CD4-positive, alpha-beta T cell (primary cell): ENCODE measurements around the gene ZMYND11. TPM values are rescaled to one million over a fixed set of nuclear protein-coding genes. Genes with fewer than 3 reads are reported as not detected.

Source experiments
- ATAC-seq: fragments of 200-7000 bp; cut with Tn5 transposase; one replicate; pipeline ENCODE4 v1.10.0; 2022; ENCODE audit warnings: mild to moderate bottlenecking; ENCODE audit not compliant: poor library complexity
- CTCF ChIA-PET: fragments of 350-600 bp; sonication (Branson Sonifier 250); formaldehyde crosslinking; loops from one replicate; lab custom pipeline; 2021; ENCODE audit warnings: antibody characterized with exemption, inconsistent platforms; lab: Charles Lee
- POLR2A ChIA-PET: fragments of 350-600 bp; sonication (Branson Sonifier 250); formaldehyde crosslinking; loops from one replicate; lab custom pipeline; 2021; ENCODE audit warnings: antibody characterized with exemption, inconsistent platforms; lab: Charles Lee
- DNase-seq, 14 experiments: peaks; one replicate each; pipeline ENCODE4 v3.0.0-alpha.2; 2013 to 2020; ENCODE audit warnings: mixed read lengths in 2 of 14
- H3K27ac ChIP-seq, 2 donors: one replicate each; pipeline versions ENCODE4 v1.5.1 to v1.7.0; 2013; ENCODE audit warnings: low read length in 2 of 2, low read depth in 1 of 2, mild to moderate bottlenecking in 1 of 2
- H3K27me3 ChIP-seq, 2 experiments: 1 replicate in 1 of 2; 2 replicates in 1 of 2; pipeline versions ENCODE4 v1.6.1 to v1.7.0; 2013; ENCODE audit warnings: low read length in 2 of 2, control low read depth in 1 of 2, mild to moderate bottlenecking in 1 of 2, moderate library complexity in 1 of 2; ENCODE audit not compliant: insufficient read depth in 2 of 2, control insufficient read depth in 1 of 2
- H3K36me3 ChIP-seq: one replicate; pipeline ENCODE4 v1.6.1; 2013; ENCODE audit warnings: low read length, control low read depth; ENCODE audit not compliant: insufficient read depth
- H3K4me1 ChIP-seq: one replicate; pipeline ENCODE4 v1.6.1; 2013; ENCODE audit warnings: low read length, control low read depth; ENCODE audit not compliant: insufficient read depth
- H3K4me3 ChIP-seq: one replicate; pipeline ENCODE4 v1.5.1; 2013; ENCODE audit warnings: mild to moderate bottlenecking, low read length, moderate library complexity
- H3K9me3 ChIP-seq, 2 experiments: 1 replicate in 1 of 2; 2 replicates in 1 of 2; pipeline versions ENCODE4 v1.6.1 to v1.7.0; 2013; ENCODE audit warnings: low read length in 2 of 2, mild to moderate bottlenecking in 2 of 2, control low read depth in 1 of 2, moderate library complexity in 1 of 2; ENCODE audit not compliant: control insufficient read depth in 1 of 2, insufficient read depth in 1 of 2
- H3K27ac Mint-ChIP-seq: one replicate; pipeline ENCODE4 v1.8.0; 2020; ENCODE audit warnings: mixed read lengths
- H3K27me3 Mint-ChIP-seq: one replicate; pipeline ENCODE4 v1.8.0; 2021; ENCODE audit warnings: mixed read lengths
- H3K36me3 Mint-ChIP-seq: one replicate; pipeline ENCODE4 v1.8.0; 2021; ENCODE audit warnings: low read depth, mixed read lengths
- H3K4me1 Mint-ChIP-seq: one replicate; pipeline ENCODE4 v1.8.0; 2021; ENCODE audit warnings: low read depth, mixed read lengths
- H3K4me3 Mint-ChIP-seq: one replicate; pipeline ENCODE4 v1.8.0; 2020; ENCODE audit warnings: mild to moderate bottlenecking, mixed read lengths
- H3K9me3 Mint-ChIP-seq: one replicate; pipeline ENCODE4 v1.8.0; 2020; ENCODE audit warnings: mixed read lengths
- CTCF ChIP-seq: fragments of 200-600 bp; IDR thresholded peaks from one replicate; pipeline ENCODE4 v1.8.0; 2022; ENCODE audit warnings: antibody characterized with exemption, mild to moderate bottlenecking
- intact Hi-C, 2 experiments: fragments of 100-400 bp; cut with DNase I in 1 of 2; cut with micrococcal nuclease in 1 of 2; formaldehyde crosslinking; loops; one replicate each; pipeline versions ENCODE4 v1.15.1 to v1.9.0; 2023 to 2025; cut with DNase I, micrococcal nuclease
- total RNA-seq, 174 experiments: library from RNA in 2 of 174; stranded (reverse) in 2 of 174; gene quantifications; one replicate each; pipeline ENCODE4 v1.2.3 and lab custom pipeline; 2021 to 2026

ZMYND11 gene
- total RNA-seq, 2 experiments from 2014 or later, result 19.9 to 22.2 TPM

GRCh38 chr10:241451-241850 is 106.2 kb downstream of the ZMYND11 start:
- Histone ChIP-seq H3K27me3 (no peaks in the 10 kb centered on the region), H3K36me3 (peaks cover 32% of the 10 kb centered on the region), H3K9me3 (no peaks in the 10 kb centered on the region), H3K4me1 (no peaks in the 10 kb centered on the region), H3K4me3 (no peak overlapping the region), H3K27ac (no peak overlapping the region)
- ChIA-PET POLR2A (no interaction called here), CTCF (interaction anchor here (2.3 kb wide), 1 partner anchor 10 kb away, joined by 9 read pairs; no protein-coding TSS in a partner anchor)
- no peaks in the 10 kb centered on the region for H3K4me1 Mint-ChIP-seq
- H3K36me3 Mint-ChIP-seq, result peaks cover 73% of the 10 kb centered on the region
- DNase-seq (no peak), ATAC-seq (no peak)
- no peak overlapping the region for H3K4me3 Mint-ChIP-seq
- no peak for TF ChIP-seq CTCF
- intact Hi-C loops, result no loop called here
- no peaks in the 10 kb centered on the region for H3K9me3 Mint-ChIP-seq
- H3K27me3 Mint-ChIP-seq, result no peaks in the 10 kb centered on the region
- no peak overlapping the region for H3K27ac Mint-ChIP-seq

- ChIA-PET CTCF (interaction anchor here (2.3 kb wide), 1 partner anchor 10 kb away, joined by 9 read pairs; no protein-coding TSS in a partner anchor), POLR2A (no interaction called here)
- H3K36me3 Mint-ChIP-seq, result peaks cover 73% of the 10 kb centered on the region
- H3K9me3 Mint-ChIP-seq, result no peaks in the 10 kb centered on the region
- H3K27me3 Mint-ChIP-seq, result no peaks in the 10 kb centered on the region
- Histone ChIP-seq H3K27ac (no peak overlapping the region), H3K4me1 (no peaks in the 10 kb centered on the region), H3K27me3 (no peaks in the 10 kb centered on the region), H3K9me3 (no peaks in the 10 kb centered on the region), H3K36me3 (peaks cover 34% of the 10 kb centered on the region), H3K4me3 (no peak overlapping the region)
- no peak for TF ChIP-seq CTCF
- no peak overlapping the region for H3K4me3 Mint-ChIP-seq
- H3K27ac Mint-ChIP-seq, result no peak overlapping the region
- no peaks in the 10 kb centered on the region for H3K4me1 Mint-ChIP-seq
- no peak for DNase-seq
- no peak for ATAC-seq
- intact Hi-C loops, result no loop called here
Measured at GRCh38 chr10:241966-242643, 106.8 kb downstream of the ZMYND11 start.

- H3K27me3 Mint-ChIP-seq, result no peaks in the 10 kb centered on the region
- Histone ChIP-seq H3K9me3 (no peaks in the 10 kb centered on the region), H3K27ac (no peak overlapping the region), H3K4me3 (no peak overlapping the region), H3K36me3 (peaks cover 38% of the 10 kb centered on the region), H3K27me3 (no peaks in the 10 kb centered on the region), H3K4me1 (no peaks in the 10 kb centered on the region)
- no peak for TF ChIP-seq CTCF
- H3K9me3 Mint-ChIP-seq, result no peaks in the 10 kb centered on the region
- no peak for ATAC-seq
- intact Hi-C loops, result no loop called here
- H3K36me3 Mint-ChIP-seq, result peaks cover 78% of the 10 kb centered on the region
- no peak overlapping the region for H3K4me3 Mint-ChIP-seq
- H3K27ac Mint-ChIP-seq, result no peak overlapping the region
- ChIA-PET CTCF (interaction anchor here (0.6 kb wide), 1 partner anchor 29 kb away, joined by 3 read pairs; no protein-coding TSS in a partner anchor), POLR2A (no interaction called here)
- no peak for DNase-seq
- H3K4me1 Mint-ChIP-seq, result no peaks in the 10 kb centered on the region
Measured at GRCh38 chr10:244227-244626, 109.0 kb downstream of the ZMYND11 start.
